PFSK-1 (cell line): ENCODE results near the gene DCTN2.

Source experiments
- TAF1 ChIP-seq: IDR thresholded peaks from 2 replicates; pipeline ENCODE4 v1.6.1; 2012; ENCODE audit warnings: low read length, control low read depth, borderline replicate concordance; ENCODE audit not compliant: insufficient read depth
- TF ChIP-seq, protein P1 (sequence below), 2 experiments: IDR thresholded peaks; 2 replicates each; pipeline versions ENCODE4 v1.6.1 to v1.8.0; 2011 to 2012; ENCODE audit warnings: low read depth in 2 of 2, low read length in 2 of 2, control low read depth in 1 of 2, inconsistent platforms in 1 of 2, mild to moderate bottlenecking in 1 of 2, moderate library complexity in 1 of 2; ENCODE audit not compliant: insufficient read depth in 1 of 2

DNA sequence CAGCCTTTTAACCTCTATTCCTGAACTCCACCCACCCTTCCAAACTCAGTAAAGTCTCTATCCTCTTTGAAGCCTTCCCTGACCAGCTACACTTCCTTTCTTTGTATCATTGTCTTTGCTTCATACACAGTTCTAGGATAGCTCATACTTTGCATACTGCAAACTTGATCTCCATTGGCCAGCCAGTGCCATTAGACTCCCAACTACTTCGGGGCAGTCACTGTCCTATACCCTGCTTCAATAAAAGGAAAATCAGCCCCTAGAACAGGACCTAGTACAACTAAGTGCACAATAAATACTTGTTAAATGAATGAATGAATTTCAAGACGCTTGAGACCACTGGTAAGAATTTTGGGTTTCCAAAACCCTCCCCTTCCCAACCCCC lies 43.5 kb upstream of the DCTN2 start:
- TF ChIP-seq, protein P1, sequence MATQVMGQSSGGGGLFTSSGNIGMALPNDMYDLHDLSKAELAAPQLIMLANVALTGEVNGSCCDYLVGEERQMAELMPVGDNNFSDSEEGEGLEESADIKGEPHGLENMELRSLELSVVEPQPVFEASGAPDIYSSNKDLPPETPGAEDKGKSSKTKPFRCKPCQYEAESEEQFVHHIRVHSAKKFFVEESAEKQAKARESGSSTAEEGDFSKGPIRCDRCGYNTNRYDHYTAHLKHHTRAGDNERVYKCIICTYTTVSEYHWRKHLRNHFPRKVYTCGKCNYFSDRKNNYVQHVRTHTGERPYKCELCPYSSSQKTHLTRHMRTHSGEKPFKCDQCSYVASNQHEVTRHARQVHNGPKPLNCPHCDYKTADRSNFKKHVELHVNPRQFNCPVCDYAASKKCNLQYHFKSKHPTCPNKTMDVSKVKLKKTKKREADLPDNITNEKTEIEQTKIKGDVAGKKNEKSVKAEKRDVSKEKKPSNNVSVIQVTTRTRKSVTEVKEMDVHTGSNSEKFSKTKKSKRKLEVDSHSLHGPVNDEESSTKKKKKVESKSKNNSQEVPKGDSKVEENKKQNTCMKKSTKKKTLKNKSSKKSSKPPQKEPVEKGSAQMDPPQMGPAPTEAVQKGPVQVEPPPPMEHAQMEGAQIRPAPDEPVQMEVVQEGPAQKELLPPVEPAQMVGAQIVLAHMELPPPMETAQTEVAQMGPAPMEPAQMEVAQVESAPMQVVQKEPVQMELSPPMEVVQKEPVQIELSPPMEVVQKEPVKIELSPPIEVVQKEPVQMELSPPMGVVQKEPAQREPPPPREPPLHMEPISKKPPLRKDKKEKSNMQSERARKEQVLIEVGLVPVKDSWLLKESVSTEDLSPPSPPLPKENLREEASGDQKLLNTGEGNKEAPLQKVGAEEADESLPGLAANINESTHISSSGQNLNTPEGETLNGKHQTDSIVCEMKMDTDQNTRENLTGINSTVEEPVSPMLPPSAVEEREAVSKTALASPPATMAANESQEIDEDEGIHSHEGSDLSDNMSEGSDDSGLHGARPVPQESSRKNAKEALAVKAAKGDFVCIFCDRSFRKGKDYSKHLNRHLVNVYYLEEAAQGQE (IDR thresholded peaks at IDR 0.05; ENCODE audit: insufficient read depth in 1 of 2, low read depth in 2 of 2, low read length in 2 of 2), result no peak
- TF ChIP-seq TAF1, result no peak
